H1 (cell line): ENCODE measurements around the gene PCP4L1. TPM values are rescaled to one million over a fixed set of nuclear protein-coding genes. Genes with fewer than 3 reads are reported as not detected.
"Not testable (repeated sequence)": the region's sequence is repeated elsewhere in the genome, so short reads cannot be mapped to it uniquely, and the experiment has no call there.

Source experiments
- CTCF ChIA-PET: fragments of 300-600 bp; sonication (Branson Sonifier 250); formaldehyde crosslinking; loops from one replicate; lab custom pipeline; 2021; ENCODE audit not compliant: partially characterized antibody; lab: Charles Lee
- POLR2A ChIA-PET: fragments of 300-600 bp; sonication (Branson Sonifier 250); formaldehyde crosslinking; loops from one replicate; lab custom pipeline; 2021; ENCODE audit warnings: inconsistent platforms; ENCODE audit not compliant: partially characterized antibody; lab: Charles Lee
- DNase-seq, 2 experiments: peaks; one replicate each; pipeline versions ENCODE4 v3.0.0 to v3.0.0-alpha.2; 2010 to 2022; ENCODE audit warnings: low spot score in 2 of 2, low read depth in 1 of 2, mixed read lengths in 1 of 2
- FAIRE-seq: peaks from 2 replicates; lab custom pipeline; 2011; peaks lifted over from hg19 to GRCh38; lab: Jason Lieb, UNC
- H2AFZ ChIP-seq: 2 replicates; pipeline ENCODE4 v1.8.1; 2012; ENCODE audit warnings: low read length, inconsistent platforms
- H2AK5ac ChIP-seq: 2 replicates; pipeline ENCODE4 v1.6.1; 2013; ENCODE audit warnings: low read depth, low read length
- H2BK120ac ChIP-seq: replicated peaks from 2 replicates; pipeline ENCODE3; 2013; ENCODE audit warnings: low read depth, low read length, inconsistent platforms
- H2BK12ac ChIP-seq: 2 replicates; pipeline ENCODE4 v1.6.1; 2013; ENCODE audit warnings: low read depth, low read length
- H2BK15ac ChIP-seq: 2 replicates; pipeline ENCODE4 v1.6.1; 2013; ENCODE audit warnings: low read length
- H2BK20ac ChIP-seq: 2 replicates; pipeline ENCODE4 v1.6.1; 2013; ENCODE audit warnings: low read length
- H2BK5ac ChIP-seq: 2 replicates; pipeline ENCODE4 v1.6.1; 2013; ENCODE audit warnings: low read depth, low read length
- H3K14ac ChIP-seq: 2 replicates; pipeline ENCODE4 v1.6.1; 2013; ENCODE audit warnings: inconsistent platforms; ENCODE audit not compliant: insufficient read length
- H3K18ac ChIP-seq: 2 replicates; pipeline ENCODE4 v1.6.1; 2013; ENCODE audit warnings: low read length; ENCODE audit errors: extremely low read depth
- H3K23ac ChIP-seq: 2 replicates; pipeline ENCODE4 v1.6.1; 2013; ENCODE audit warnings: inconsistent platforms; ENCODE audit not compliant: insufficient read length
- H3K23me2 ChIP-seq: 2 replicates; pipeline ENCODE4 v1.6.1; 2013; ENCODE audit warnings: low read depth, low read length
- H3K27ac ChIP-seq: 2 replicates; pipeline ENCODE4 v1.6.1; 2011; ENCODE audit warnings: low read depth, low read length, inconsistent platforms
- H3K27me3 ChIP-seq, 4 experiments: replicated peaks in 1 of 4; 1 replicate in 1 of 4; 2 replicates in 3 of 4; pipeline versions ENCODE4 v1.6.1 to v1.8.1; 2011 to 2013; ENCODE audit warnings: low read length in 3 of 4, mild to moderate bottlenecking in 3 of 4, inconsistent platforms in 2 of 4, mixed read lengths in 2 of 4, moderate library complexity in 1 of 4; ENCODE audit not compliant: control insufficient read depth in 3 of 4, insufficient read depth in 3 of 4; ENCODE audit errors: extremely low read depth in 1 of 4
- H3K36me3 ChIP-seq, 4 experiments: 2 replicates each; pipeline versions ENCODE4 v1.6.1 to v1.8.1; 2011 to 2013; ENCODE audit warnings: mild to moderate bottlenecking in 4 of 4, low read length in 3 of 4, moderate library complexity in 2 of 4, control low read depth in 1 of 4, inconsistent platforms in 1 of 4; ENCODE audit not compliant: insufficient read depth in 4 of 4, control insufficient read depth in 2 of 4
- H3K4ac ChIP-seq: replicated peaks from 2 replicates; pipeline ENCODE3; 2013; ENCODE audit warnings: low read length, low read depth, mixed read lengths, inconsistent platforms; ENCODE audit not compliant: insufficient read length
- H3K4me1 ChIP-seq, 4 experiments: replicated peaks in 1 of 4; 1 replicate in 1 of 4; 2 replicates in 3 of 4; pipeline versions ENCODE4 v1.6.1 to v1.8.1; 2011 to 2013; ENCODE audit warnings: low read length in 3 of 4, inconsistent platforms in 2 of 4, mixed read lengths in 1 of 4; ENCODE audit not compliant: insufficient read depth in 4 of 4, control insufficient read depth in 3 of 4
- H3K4me2 ChIP-seq, 2 experiments: 2 replicates each; pipeline versions ENCODE4 v1.6.1 to v1.8.1; 2011 to 2013; ENCODE audit warnings: low read depth in 2 of 2, low read length in 2 of 2, control low read depth in 1 of 2, inconsistent platforms in 1 of 2, mild to moderate bottlenecking in 1 of 2; ENCODE audit not compliant: insufficient read depth in 1 of 2
- H3K4me3 ChIP-seq, 4 experiments: fragments of 200-600, 300-600 bp in 1 of 4; sonication (generic), shearing (Covaris generic), sonication (Bioruptor Twin) in 1 of 4; 2 replicates each; pipeline versions ENCODE4 v1.5.1 to v1.8.1; 2011 to 2016; ENCODE audit warnings: low read length in 4 of 4, low read depth in 3 of 4, control low read depth in 2 of 4, inconsistent platforms in 2 of 4, mild to moderate bottlenecking in 2 of 4, mixed read lengths in 1 of 4, moderate library complexity in 1 of 4; ENCODE audit not compliant: insufficient read depth in 2 of 4; ENCODE audit errors: extremely low read depth in 1 of 4
- H3K56ac ChIP-seq: replicated peaks from 2 replicates; pipeline ENCODE3; 2013; ENCODE audit warnings: low read depth, mild to moderate bottlenecking, mixed read lengths, low read length, inconsistent platforms; ENCODE audit not compliant: insufficient read length
- H3K79me1 ChIP-seq: 2 replicates; pipeline ENCODE4 v1.6.1; 2013; ENCODE audit warnings: low read depth, low read length, control low read depth
- H3K79me2 ChIP-seq, 2 experiments: 2 replicates each; pipeline versions ENCODE4 v1.6.1 to v1.8.1; 2012 to 2013; ENCODE audit warnings: low read length in 2 of 2, mild to moderate bottlenecking in 2 of 2, inconsistent platforms in 1 of 2; ENCODE audit not compliant: insufficient read depth in 2 of 2, control insufficient read depth in 1 of 2
- H3K9ac ChIP-seq, 4 experiments: replicated peaks in 1 of 4; 1 replicate in 1 of 4; 2 replicates in 3 of 4; pipeline versions ENCODE4 v1.6.1 to v1.8.1; 2011 to 2013; ENCODE audit warnings: low read depth in 3 of 4, low read length in 3 of 4, control low read depth in 2 of 4, mild to moderate bottlenecking in 2 of 4, moderate library complexity in 2 of 4, inconsistent platforms in 1 of 4; ENCODE audit errors: extremely low read depth in 1 of 4
- H3K9me3 ChIP-seq, 2 experiments: 2 replicates each; pipeline versions ENCODE4 v1.6.1 to v1.8.1; 2012 to 2013; ENCODE audit warnings: mild to moderate bottlenecking in 2 of 2, moderate library complexity in 2 of 2, control low read depth in 1 of 2, inconsistent platforms in 1 of 2, low read depth in 1 of 2, low read length in 1 of 2, mixed read lengths in 1 of 2; ENCODE audit not compliant: insufficient read depth in 2 of 2
- H4K20me1 ChIP-seq, 2 experiments: replicated peaks in 1 of 2; 2 replicates each; pipeline versions ENCODE3 to v1.8.1; 2011 to 2013; ENCODE audit warnings: inconsistent platforms in 2 of 2, low read length in 2 of 2, mild to moderate bottlenecking in 1 of 2; ENCODE audit not compliant: insufficient read depth in 2 of 2, control insufficient read depth in 1 of 2
- H4K5ac ChIP-seq: 2 replicates; pipeline ENCODE4 v1.6.1; 2013; ENCODE audit warnings: low read length, low read depth, mixed read lengths, inconsistent platforms; ENCODE audit not compliant: insufficient read length
- H4K8ac ChIP-seq: 2 replicates; pipeline ENCODE4 v1.8.0; 2013; ENCODE audit warnings: mild to moderate bottlenecking, moderate library complexity, low read length, inconsistent platforms; ENCODE audit not compliant: insufficient read depth; ENCODE audit errors: extremely low read depth
- H4K91ac ChIP-seq: replicated peaks from 2 replicates; pipeline ENCODE3; 2013; ENCODE audit warnings: low read length, mixed read lengths, inconsistent platforms; ENCODE audit not compliant: insufficient read length
- WGBS, 2 experiments: shearing (Covaris generic) in 1 of 2; methylation state at CpG; one replicate each; pipeline versions ENCODE4 v1.1.6 to v1.1.7; 2013 to 2015; ENCODE audit warnings: low lambda C conversion rate in 2 of 2, mixed read lengths in 2 of 2, inconsistent platforms in 1 of 2, low coverage in 1 of 2, missing lambda C conversion rate in 1 of 2; ENCODE audit not compliant: insufficient replicate concordance in 2 of 2, insufficient coverage in 1 of 2, insufficient read length in 1 of 2; ENCODE audit errors: extremely low coverage in 1 of 2, missing lambda C conversion rate in 1 of 2; 5-methylcytosine and 5-hydroxymethylcytosine counted together
- polyA plus RNA-seq, 7 experiments: library from polyadenylated mRNA; depleted of rRNA in 3 of 7; stranded (reverse) in 5 of 7; unstranded in 2 of 7; fragments of >200 nt in 5 of 7; fragments of 200-250 nt in 2 of 7; gene quantifications; 1 replicate in 5 of 7; 2 replicates in 1 of 7; 4 replicates in 1 of 7; pipeline versions ENCODE4 v1.2.1 to v1.2.3, GENCODE V29; 2011 to 2013; ENCODE audit warnings: missing spikeins in 2 of 7, mixed read lengths in 2 of 7
- total RNA-seq: library from RNA; stranded (reverse); fragmentation: NEBNext Ultra II Directional; extraction: Animal tissue kit (Norgen Biotek cat#: 25700); gene quantifications from 2 replicates; pipeline ENCODE4 v1.2.1, GENCODE V29; 2021

PCP4L1 gene
- total and polyA plus RNA-seq, 2 of the 8 experiments (the other 6 are each of a cell fraction or from before 2014, with no cell fraction given), result 0.41 to 1.0 TPM

GRCh38 chr1:161255302-161255701, 3.2 kb upstream of the PCP4L1 start:
- FAIRE-seq, H3K79me2 ChIP-seq: not testable (repeated sequence)

GRCh38 chr1:161255955-161256520, 2.5 kb upstream of the PCP4L1 start:
- 86% methylated on average over 4 of the region's 4 CpGs; no CpG with 5 or more reads in 1 of the 2 experiments for WGBS, 2 experiments
- H2BK120ac ChIP-seq, H3K56ac ChIP-seq, H3K4me2 ChIP-seq, H4K91ac ChIP-seq, H3K9ac ChIP-seq, H2BK12ac ChIP-seq, H3K23ac ChIP-seq, H3K36me3 ChIP-seq, H3K4ac ChIP-seq, FAIRE-seq, H3K4me3 ChIP-seq, H3K14ac ChIP-seq, H2BK5ac ChIP-seq, H2AK5ac ChIP-seq, H2BK15ac ChIP-seq, H4K5ac ChIP-seq, H3K4me1 ChIP-seq, H2BK20ac ChIP-seq, H4K20me1 ChIP-seq, H2AFZ ChIP-seq, H3K79me2 ChIP-seq, H3K27ac ChIP-seq, H3K18ac ChIP-seq, H3K79me1 ChIP-seq, H4K8ac ChIP-seq, DNase-seq, POLR2A ChIA-PET, H3K23me2 ChIP-seq: not testable (repeated sequence)
- H3K27me3 ChIP-seq, result peaks cover 7 to 25% (median 22%) of the 10 kb centered on the region in 4 experiments
- peaks cover 11 to 12% of the 10 kb centered on the region in 2 experiments for H3K9me3 ChIP-seq
- CTCF ChIA-PET, result interaction anchor here (5.0 kb wide), 1 partner anchor 36 kb away, joined by 28 read pairs; no protein-coding TSS in a partner anchor

More at GRCh38 chr1:161255302-161255701, 3.2 kb upstream of the PCP4L1 start:
- H3K79me1 ChIP-seq, H3K23me2 ChIP-seq, H3K9ac ChIP-seq, H4K20me1 ChIP-seq, H3K14ac ChIP-seq, H2BK12ac ChIP-seq, H3K27ac ChIP-seq, H4K91ac ChIP-seq, H4K5ac ChIP-seq, H3K56ac ChIP-seq, DNase-seq, H2BK20ac ChIP-seq, H2AFZ ChIP-seq, H2BK15ac ChIP-seq, H3K18ac ChIP-seq, H3K23ac ChIP-seq, H3K4me3 ChIP-seq, H3K36me3 ChIP-seq, POLR2A ChIA-PET, H2BK120ac ChIP-seq, H3K4me2 ChIP-seq, H4K8ac ChIP-seq, H2AK5ac ChIP-seq, H2BK5ac ChIP-seq, H3K4ac ChIP-seq, H3K4me1 ChIP-seq: not testable (repeated sequence)
- CTCF ChIA-PET, result interaction anchor here (3.2 kb wide), 1 partner anchor 35 kb away, joined by 10 read pairs; no protein-coding TSS in a partner anchor
- Histone ChIP-seq H3K27me3 (peaks cover 7 to 20% (median 18%) of the 10 kb centered on the region in 4 experiments), H3K9me3 (peaks cover 11 to 12% of the 10 kb centered on the region in 2 experiments)
- whole genome bisulfite sequencing, 2 experiments, result 83% methylated on average over 5 of the region's 5 CpGs; no CpG with 5 or more reads in 1 of the 2 experiments
